NCI-H69 (cell line): Measurements from ENCODE around the gene OTOA.
"Not testable (repeated sequence)": the region's sequence is repeated elsewhere in the genome, so short reads cannot be mapped to it uniquely, and the experiment has no call there.

ENCODE experiments used
- DNase-seq: peaks from one replicate; lab custom pipeline; 2025; lab: John Stamatoyannopoulos, UW

The OTOA gene

DNA sequence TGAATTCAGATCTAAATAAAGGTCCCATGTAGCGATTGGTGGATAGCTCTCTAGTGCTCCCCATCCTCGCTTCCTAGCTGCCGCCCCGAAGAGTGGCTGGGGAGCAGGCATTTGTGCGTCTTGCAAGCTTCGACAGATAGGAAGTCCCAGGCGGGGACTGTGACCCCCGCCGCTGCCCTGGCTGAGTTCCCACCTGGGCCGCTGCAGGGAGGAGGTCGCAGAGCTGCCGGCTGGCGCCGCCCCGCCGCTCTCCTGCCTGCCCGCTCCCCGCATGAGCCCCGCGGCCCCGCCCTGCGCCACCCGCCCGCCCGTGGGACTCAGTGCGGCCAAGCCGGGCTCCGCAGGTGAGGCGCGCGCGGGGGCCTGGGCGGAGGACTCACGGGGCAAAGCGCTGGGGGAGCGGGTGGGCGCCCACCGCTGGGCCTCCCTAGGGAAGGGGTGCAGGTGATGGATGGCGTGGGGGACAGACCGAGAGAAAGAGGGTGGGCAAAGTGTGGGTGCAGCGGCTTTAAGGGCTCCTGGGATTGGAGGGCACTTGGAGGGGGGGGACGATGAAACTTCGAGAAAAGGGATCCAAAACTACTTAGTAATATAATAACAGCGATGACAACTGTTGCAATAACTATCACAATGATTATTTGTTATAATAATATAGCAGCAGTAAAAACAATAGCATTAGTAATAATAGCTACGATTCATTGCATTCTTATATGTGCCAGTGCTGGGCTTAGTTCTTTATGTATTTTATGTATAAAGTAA, at the start of gene OTOA:
OTOA (plus strand) TSS at position 80 of the 759 bp plus-strand sequence. CDS start 14,547 bp downstream, outside the sequence.
- peak; percentile 73 for DNase-seq

- no peak for DNase-seq
Measured at GRCh38 chr16:21614896-21615295, 48.9 kb upstream of the OTOA start.

DNA sequence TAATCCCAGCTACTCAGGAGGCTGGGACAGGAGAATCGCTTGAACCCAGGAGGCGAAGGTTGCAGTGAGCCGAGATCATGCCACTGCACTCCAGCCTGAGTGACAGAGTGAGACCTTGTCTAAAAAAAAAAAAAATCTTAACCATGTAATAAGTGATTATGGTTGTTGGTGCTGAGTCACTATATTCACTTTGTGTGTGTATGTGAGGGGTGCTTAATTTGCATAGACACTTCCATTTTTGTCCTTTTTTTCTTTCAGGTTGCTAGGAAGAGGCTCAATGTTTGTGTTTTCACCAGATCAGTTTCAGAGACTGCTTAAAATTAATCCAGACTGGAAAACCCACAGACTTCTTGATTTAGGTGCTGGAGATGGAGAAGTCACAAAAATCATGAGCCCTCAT, 46.2 kb upstream of the OTOA start:
- DNase-seq = no peak

- DNase-seq = no peak
Measured at GRCh38 chr16:21618281-21618680, 45.5 kb upstream of the OTOA start.

DNA sequence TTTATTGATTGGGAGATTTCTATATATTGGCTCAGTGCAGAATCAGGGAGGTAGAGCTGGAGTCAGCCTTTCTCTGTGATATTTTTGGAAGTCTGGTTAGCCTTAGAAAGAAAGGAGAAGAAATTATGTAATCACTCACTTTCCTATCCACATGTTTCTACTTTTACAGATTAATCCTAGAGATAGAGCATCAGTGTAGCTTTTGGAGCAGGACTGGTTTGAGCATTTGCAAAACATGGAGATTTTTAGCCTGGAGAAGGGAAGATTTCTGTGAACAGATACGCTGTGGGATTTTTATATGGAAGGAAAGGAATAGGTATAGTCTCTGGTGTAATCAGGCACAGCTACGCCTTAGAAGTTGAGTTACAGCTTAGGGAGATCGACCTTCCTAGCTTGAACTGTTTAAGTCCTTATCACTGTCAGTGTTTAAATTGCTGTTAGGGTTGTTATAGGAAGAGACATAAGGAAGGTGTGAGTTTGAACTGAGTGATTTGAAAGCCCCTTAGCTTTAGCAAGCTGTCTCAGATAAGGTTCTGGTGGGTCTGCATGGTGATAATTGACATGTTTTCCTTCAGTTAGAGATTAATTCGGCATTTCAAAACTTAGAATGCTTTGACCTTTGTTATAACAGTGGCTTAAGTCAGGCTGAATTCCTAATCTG, 43.9 kb upstream of the OTOA start:
- no peak for DNase-seq

GRCh38 chr16:21620592-21620991, 43.2 kb upstream of the OTOA start:
- DNase-seq = no peak

GRCh38 chr16:21622545-21622944, 41.2 kb upstream of the OTOA start:
- no peak for DNase-seq

DNA sequence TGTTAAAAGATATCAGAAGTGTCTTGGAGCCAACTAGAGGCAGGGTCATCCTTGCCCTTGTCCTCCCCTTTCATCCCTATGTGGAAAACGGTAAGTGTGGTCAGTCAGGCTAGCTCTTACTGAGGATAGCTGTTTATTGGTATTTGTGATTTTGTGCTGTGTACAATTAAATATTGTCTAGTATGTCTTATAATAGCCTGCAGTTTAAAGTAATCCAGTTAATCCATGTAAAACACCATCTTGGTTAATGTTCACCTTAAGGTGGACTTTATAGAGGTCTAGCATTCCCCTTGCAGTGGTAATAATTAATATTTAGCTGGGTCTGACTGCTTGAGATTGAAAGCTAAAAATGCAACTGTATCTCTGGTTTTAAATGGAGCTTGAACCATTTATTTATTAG, 38.7 kb upstream of the OTOA start:
- no peak for DNase-seq

DNA sequence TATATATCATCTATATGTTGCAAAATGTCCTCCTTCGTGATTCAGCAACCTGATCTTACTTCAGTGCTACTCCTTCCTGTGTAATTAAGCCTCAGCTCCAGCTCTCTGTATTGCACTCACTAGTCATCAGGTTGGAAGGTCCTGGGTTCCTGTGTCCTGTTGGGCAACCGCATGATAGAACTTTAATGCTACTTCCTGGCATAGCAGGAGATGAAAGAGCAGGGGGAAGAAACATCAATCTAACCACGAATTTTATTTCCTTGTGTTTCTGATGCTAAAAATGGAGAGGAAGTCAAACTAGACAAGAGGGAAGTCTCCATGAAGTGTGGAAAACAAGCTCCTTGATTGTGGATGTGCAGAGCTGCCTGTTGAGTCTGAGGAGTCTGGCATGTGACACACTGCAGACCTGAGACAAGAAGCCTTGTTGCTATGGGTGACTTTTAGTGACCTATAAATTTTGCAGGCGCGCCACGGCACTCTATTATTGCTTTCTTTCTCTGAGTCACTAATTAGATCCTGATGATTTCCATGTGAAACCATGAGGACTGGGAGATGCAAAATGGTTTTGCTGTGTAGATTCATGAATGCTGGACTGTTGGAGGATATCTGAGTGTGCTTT, 37.0 kb upstream of the OTOA start:
- peak; percentile 16 for DNase-seq

DNA sequence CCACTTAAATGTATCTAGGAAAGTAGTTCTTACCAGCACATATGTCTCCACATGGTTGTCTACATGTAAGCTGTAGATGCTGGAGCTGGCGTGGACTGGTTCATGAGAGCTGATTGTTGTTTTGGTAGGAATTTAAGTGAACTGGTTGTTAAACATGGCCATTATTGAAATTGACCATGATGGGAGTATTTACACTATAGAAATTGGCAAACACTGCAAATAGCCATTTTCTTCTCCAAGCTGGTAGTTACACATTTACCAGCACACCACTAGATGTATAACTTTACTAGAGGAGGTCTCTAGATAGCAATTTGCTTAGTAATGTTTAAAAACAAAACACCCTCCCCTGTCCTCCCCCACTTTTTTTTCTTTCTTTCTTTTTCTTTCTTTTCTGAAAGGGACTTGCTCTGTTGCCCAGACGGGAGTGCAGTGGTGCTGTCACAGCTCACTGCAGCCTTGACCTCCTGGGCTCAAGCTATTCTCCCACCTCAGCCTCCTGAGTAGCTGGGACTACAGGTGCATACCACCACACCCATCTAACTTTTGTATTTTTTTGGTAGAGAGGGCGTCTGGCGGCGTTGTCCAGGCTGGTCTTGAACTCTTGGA, 35.5 kb upstream of the OTOA start:
- DNase-seq = peak; percentile 62

GRCh38 chr16:21628772-21629171, 35.0 kb upstream of the OTOA start:
- no peak for DNase-seq

DNA sequence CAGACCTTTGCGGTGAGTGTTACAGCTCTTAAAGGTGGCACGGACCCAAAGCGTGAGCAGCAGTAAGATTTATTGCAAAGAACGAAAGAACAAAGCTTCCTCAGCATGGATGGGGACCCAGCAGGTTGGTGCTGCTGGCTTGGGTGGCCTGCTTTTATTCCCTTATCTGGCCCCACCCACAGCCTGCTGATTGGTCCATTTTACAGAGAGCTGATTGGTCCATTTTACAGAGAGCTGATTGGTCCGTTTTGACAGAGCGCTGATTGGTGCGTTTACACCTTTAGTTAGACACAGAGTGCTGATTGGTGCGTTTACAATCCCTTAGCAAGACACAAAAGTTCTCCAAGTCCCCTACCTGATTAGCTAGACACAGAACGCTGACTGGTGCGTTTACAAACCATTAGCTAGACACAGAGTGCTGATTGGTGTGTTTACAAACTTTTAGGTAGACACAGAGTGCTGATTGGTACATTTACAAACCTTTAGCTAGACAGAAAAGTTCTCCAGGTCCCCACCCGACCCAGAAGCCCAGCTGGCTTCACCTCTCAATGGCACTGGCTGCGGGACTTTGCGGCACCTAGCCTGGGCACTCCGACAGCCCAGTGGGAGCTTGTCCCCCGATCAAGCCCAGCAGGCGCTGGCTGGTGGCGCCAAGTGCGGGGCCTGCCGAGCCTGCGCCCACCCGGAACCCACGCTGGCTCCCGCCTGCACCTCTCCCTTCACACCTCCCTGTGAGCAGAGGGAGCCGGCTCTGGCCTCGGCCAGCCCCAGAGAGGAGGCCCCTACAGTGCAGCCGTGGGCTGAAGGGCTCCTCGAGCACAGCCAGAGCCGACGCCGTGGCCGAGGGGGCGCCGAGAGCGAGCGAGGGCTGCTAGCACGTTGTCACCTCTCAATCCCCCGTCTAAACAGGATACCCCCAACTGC, 33.9 kb upstream of the OTOA start:
- not testable (repeated sequence) for DNase-seq

- not testable (repeated sequence) for DNase-seq
Measured at GRCh38 chr16:21630866-21631265, 32.9 kb upstream of the OTOA start.

- not testable (repeated sequence) for DNase-seq
Measured at GRCh38 chr16:21631376-21631775, 32.4 kb upstream of the OTOA start.

- not testable (repeated sequence) for DNase-seq
Measured at GRCh38 chr16:21631951-21632575, 31.7 kb upstream of the OTOA start.

GRCh38 chr16:21634216-21634615, 29.6 kb upstream of the OTOA start:
- no peak for DNase-seq

GRCh38 chr16:21635694-21636093, 28.1 kb upstream of the OTOA start:
- not testable (repeated sequence) for DNase-seq

DNA sequence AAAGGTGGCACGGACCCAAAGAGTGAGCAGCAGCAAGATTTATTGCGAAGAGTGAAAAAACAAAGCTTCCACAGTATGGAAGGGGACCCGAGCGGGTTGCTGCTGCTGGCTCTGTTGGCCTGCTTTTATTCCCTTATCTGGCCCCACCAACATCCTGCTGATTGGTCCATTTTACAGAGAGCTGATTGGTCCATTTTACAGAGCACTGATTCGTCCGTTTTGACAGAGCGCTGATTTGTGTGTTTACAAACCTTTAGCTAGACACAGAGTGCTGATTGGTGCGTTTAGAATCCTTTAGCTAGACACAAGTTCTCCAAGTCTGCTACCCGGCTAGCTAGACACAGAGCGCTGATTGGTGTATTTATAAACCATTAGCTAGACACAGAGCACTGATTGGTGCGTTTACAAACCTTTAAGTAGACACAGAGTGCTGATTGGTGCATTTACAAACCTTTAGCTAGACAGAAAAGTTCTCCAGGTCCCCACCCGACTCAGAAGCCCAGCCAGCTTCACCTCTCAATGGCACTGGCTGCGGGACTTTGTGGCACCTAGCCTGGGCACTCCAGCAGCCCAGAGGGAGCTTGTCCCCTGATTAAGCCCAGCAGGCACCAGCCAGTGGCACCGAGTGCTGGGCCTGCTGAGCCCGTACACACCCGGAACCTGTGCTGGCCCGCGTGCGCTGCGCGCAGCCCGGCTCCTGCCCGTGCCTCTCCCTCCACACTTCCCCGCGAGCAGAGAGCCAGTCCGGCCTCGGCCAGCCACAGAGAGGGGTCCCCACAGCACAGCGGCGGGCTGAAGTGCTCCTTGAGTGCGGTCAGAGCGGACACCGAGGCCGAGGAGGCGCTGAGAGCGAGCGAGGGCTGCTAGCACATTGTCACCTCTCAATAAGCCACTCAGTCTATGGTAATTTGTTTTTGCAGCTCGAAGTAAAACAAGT, 26.5 kb upstream of the OTOA start:
- DNase-seq = no peak

DNA sequence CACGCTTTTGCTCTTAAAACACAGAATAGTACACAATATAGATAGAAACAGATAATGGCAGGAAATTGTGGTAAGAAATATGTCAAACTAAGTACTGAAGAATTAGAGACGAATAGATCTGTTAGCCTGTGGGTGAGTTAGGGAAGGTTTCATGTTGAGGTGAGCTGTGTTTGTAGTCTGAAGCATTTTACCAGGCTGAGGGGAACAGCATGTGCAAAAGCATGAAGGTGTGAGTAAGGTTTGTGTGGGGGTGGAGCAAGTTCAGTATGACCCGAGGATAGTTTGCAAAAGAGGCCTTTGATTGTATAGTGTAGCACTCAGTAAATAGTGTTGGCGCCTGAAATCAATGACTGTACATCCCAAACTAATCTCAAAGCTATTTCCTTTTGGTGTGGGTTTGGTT, 25.2 kb upstream of the OTOA start:
- DNase-seq = no peak

GRCh38 chr16:21639493-21639892, 24.3 kb upstream of the OTOA start:
- no peak for DNase-seq
